Ammon's horn (tissue), 1 donor: ENCODE measurements around the gene FAM83F.
"Not testable (repeated sequence)": the region's sequence is repeated elsewhere in the genome, so short reads cannot be mapped to it uniquely, and the experiment has no call there.

Experiments
- DNase-seq: peaks from one replicate; pipeline ENCODE4 v3.0.0-alpha.2; 2016; ENCODE audit warnings: low spot score

FAM83F gene

GRCh38 chr22:39994566-39995392, at the start of gene FAM83F:
TSS of gene FAM83F (plus strand) at chr22:39994954. CDS start at chr22:39995043, 89 bp downstream.
- DNase-seq, result no peak

DNA sequence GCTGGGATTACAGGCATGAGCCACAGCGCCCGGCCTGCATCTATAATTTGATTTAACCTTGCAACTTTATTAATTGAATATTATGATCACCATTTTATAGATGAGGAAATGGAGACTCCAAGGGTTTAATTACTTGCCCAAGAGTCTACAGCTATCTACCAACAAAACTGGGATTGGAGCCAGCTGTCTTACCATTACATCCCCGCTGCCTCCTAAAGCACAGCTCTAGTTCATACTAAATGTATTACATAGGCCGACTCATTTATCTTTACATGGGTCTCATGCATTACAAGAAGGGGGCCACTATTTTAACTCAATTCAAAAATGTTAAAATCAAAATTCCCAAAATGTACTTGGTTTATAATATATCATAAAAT, 48.6 kb upstream of the FAM83F start:
- no peak for DNase-seq

DNA sequence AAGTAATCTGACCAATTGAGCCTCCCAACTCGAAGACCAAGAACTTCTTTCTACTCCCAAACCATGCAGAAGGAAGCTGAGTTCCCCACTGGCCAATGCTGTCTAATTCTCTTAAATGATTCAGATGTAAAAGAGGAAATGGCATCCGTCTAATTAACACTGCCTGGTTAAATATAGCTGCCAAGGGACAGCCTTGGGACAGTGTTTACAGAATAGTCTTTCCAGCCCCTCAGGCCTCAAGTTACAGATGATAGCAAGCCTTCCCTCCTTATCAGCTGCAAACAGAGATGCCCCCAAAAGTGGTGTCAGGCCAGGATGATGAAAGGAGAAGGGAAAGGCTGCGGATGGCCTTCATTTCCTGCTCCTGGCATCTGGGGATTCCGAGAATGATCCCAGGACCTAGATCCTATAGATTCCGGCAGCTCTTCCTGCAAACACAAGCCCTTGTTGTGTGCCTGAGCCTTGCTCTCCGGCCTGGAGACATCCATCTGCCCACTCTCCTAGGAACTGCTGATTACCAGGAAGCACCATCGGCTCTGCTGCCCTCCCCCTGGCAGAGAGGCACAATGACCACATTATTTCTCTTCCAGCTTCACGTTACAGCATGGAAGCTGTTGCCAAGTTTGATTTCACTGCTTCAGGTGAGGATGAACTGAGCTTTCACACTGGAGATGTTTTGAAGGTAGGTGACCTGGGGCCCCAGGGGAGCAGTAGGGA, 48.1 kb upstream of the FAM83F start:
- peak; percentile 36 for DNase-seq

DNA sequence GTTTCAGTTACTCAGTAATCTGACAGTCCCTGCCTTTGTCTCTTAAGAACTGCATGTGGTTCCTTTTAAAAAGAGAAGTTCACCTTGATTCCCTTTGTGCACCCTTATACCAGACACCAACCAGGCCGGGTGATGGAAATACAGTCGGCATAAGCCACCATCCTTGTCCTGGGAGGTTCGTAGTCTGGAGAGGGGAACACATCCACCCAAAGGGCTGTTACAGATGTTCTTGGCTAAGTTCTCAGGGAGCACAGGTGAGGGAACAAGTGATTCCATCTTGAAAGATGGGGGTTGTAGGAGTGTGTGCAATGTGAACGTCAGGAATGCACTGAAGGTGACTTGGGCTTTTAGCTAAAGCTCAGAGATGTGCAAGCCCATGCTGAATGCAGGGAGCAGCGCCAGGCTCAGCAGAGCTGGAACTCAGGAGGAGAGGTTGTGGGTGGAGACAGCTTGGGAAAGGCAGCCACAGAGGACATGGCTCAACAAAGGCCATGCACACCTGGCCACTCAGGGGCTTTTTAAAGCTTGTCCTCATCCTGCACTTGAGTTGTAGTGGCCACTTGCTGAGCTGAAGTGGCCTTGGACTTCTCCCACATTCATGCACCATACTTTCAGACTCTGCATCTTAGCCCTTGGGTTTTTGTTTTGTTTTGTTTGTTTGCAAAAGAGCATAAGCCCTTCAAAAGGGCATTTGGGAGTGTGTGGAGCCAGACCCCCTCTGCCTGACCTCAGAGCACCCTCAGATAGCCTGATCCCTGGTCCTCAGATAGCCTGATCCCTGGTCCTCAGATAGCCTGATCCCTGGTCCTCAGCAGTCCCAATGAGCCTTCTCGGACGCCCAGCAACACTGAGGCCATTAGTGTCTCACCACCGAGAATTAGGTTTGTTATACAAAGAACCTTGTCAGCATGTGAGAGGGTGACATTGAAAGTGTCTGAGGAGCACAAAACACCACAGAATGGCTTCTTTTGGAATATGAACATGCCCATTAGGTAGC, 47.2 kb upstream of the FAM83F start:
- DNase-seq, result no peak

DNA sequence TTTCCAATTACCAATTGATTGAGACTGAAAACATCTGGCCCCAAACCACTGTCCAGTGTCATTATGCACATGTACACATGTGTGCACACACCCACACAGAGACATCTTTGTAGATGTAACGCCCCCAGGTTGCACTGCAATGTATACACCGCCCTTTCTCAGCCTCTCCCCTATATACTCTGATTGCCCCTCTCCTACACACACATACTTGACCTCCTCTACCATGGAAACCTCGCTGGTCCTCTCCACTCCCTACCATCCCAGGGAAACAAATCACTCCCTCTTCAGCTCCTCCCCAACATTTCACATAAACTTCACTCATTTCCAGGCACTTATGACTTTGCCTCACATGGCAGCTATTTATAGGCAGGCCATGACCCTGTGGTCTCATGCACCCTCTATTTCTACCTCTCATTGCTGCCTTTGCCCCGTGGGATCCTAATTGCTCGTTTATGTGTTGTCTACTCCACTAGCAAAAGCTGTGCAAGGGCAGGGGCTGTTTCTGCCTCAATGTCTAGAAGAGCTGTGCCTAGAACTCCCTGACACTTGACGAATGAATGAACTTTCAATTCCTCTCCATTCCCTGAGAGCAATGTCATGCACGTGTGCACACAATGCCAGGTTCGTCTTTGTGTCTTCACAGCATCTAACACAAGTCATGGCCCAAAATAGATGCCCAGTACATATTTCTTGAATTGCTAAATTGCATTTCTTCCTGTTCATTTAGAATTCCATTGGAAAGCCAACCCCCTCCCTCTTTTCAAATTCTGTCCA, 44.6 kb upstream of the FAM83F start:
- DNase-seq, result no peak

DNA sequence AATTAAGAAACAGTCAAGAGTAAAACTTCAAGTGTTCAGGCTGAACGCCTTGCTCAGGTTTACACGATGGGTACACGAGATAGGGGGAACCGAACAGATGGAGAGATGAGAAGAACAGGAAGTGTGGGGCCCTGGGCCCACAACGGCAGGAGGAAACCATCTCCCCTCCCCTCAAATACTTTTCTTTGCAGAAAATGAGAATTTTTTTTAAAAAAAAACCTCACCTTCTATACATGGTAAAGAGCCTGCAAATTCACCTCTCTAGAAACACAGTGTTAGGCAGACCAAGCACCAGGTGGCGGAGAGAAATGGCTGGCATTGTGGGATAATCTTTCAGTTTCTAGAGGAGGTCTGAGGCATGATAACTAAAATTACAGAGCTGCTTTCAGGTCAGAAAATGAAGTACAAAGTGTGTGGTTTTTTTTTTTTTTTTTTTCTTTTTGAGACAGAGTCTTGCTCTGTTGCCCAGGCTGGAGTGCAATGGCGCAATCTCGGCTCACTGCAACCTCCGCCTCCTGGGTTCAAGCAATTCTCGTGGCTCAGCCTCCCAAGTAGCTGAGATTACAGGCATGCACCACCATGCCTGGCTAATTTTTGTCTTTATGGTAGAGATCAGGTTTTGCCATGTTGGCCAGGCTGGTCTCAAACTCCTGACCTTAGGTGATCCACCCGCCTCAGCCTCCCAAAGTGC, 43.0 kb upstream of the FAM83F start:
- DNase-seq, result not testable (repeated sequence)

- DNase-seq, result no peak
Observed at GRCh38 chr22:39952347-39952746, 42.4 kb upstream of the FAM83F start.

- DNase-seq, result no peak
Observed at GRCh38 chr22:39953101-39953500, 41.7 kb upstream of the FAM83F start.

DNA sequence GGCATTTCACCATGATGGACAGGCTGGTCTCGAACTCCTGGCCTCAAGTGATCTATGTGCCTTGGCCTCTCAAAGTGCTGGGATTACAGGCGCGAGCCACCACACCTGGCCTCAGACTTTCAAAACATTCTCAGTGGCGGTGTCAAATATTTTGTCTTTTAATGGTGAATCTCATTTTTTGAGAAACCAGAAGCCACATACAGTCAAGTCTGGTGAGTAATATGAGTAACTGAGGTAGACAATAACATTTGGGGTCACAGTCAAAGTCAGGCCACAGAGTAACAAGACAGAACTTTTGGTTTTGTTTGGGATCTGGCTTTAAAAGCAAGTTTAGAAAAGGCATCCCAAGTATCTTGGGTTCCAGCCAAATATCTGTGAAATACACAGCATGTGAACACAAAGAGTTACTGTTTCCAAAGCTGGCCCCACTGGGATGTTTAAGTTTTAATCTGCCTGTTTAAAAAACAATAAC, 40.1 kb upstream of the FAM83F start:
- DNase-seq, result no peak

- DNase-seq, result no peak
Observed at GRCh38 chr22:39955675-39956074, 39.1 kb upstream of the FAM83F start.

DNA sequence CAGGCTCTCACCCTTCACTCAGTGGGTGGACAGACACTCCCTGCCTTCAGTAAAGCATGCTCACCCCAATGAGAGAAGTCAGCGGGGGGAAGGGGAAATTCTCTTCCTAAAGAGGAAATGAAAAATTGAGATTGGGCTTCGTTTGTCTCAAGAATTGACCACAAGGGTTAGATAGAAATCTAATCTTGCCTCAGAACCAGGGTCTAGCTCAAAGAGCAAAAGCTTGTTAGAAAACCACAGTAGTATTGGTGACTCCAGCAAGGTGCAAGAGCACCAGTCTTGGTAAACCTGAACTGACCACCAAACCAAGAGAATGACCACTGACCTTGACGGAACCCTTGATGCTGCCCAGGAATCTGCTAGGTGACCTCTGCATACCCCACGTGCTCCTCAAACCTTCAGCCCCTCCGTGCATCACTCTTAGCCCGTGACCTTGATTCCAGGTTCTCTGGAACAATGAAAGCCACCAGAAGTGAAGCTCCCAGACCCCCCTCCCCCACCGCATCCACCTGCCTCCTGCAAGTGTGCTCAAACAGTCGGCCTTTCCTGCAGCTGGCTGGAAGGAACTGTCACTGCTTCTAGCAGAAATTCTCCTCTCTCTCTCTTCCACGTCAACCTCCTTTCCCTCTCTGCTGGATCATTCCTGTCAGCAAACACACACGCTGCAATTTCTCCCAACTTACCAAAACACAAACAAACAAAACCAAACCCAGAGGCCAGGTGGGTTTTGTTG, 37.7 kb upstream of the FAM83F start:
- no peak for DNase-seq

GRCh38 chr22:39958009-39958711, 36.6 kb upstream of the FAM83F start:
- no peak for DNase-seq

- no peak for DNase-seq
Observed at GRCh38 chr22:39958949-39959639, 35.7 kb upstream of the FAM83F start.

DNA sequence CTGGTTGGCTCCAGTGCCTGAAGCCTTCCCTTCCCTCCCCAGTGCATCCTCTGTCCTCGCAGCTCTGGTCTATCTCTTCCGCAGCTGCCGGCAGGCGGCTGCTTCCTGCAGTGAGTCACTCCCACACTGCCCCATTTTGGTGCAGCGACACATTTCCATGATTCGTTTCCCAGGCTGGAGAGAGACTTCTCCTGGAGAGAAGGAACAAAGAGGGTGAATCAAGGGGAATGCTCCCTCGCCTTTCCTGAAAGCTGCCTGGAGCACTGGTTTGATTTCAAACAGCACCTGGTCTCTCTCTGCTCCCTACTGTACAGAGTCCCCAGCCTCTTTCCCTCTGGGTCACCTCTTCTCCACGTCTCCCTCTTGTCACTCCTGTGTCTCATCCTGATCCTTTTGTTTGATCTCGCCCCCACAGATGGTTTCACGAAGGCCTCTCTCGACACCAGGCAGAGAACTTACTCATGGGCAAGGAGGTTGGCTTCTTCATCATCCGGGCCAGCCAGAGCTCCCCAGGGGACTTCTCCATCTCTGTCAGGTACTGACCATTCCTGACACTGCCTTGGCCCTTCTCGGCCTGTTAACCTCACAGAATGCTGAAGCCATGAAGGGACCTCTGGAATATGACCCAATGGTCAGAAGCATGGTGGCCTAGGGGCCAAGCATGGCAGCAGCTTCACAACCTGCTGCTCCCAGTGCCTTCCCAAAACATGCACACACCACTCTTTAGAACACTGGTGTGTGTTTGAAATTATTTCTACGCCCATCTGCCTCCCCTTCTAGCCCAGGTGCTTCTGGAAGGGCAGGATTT, 34.9 kb upstream of the FAM83F start, which contains the start of gene TMA7B:
Gene TMA7B (plus strand): TSS at position 758 of the 808 bp plus-strand sequence. CDS start 3,978 bp downstream, outside the sequence.
- peak; percentile 48 for DNase-seq

DNA sequence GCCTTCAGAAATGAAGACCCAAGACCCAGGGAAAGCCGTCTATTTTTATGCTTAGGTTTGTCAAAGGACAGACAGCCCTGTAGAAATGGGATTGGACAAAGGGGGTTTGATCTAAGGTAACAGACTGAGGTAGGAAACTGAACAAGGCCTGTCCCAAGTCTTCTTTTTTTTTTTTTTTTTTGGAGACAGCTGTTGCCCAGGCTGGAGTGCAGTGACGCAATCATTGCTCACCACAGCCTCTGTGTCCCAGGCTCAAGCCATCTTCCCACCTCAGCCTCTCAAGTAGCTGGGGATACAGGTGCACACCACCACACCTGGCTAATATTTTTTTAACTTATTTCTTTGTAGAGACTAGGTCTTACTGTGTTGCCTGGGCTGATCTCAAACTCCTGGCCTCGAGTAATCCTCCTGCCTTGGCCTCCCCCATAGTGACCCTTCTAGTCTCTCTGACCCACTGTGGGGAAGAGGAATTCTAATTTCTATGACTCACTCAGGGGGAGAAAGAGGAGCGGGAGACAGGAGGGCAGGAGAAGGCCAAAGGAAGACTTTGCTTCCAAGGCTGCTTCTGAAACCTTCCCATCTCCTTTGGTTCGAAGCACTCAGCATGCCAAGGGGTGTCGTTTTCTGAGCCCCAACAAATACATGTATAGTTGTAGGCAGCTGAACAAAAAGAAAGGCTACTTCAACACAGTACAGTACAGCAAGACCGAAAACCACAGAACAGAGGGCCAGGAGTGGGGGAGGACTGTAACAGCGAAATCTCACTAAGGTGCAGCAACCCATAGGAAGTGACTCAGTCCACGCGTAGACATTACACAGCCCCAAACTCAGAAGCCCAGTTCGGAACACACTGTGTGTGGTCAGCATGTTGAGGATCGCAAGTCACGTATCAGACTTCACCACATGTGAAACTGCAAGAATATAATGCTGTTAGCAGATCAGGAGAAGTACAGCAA, 33.7 kb upstream of the FAM83F start:
- DNase-seq, result no peak

- no peak for DNase-seq
Observed at GRCh38 chr22:39962071-39962470, 32.7 kb upstream of the FAM83F start.
